Right lung (tissue), 10 donors: ENCODE measurements around the gene PRMT2. TPM values are rescaled to one million over a fixed set of nuclear protein-coding genes. Genes with fewer than 3 reads are reported as not detected.

Experiments
- DNase-seq, 2 donors: peaks; one replicate each; pipeline ENCODE4 v3.0.0-alpha.2; 2013
- long read RNA-seq, 8 donors: transcript quantifications; one replicate each; lab custom pipeline, GENCODE V29; 2026
- polyA plus RNA-seq, 5 donors: library from polyadenylated mRNA; unstranded; fragments of 120-200 nt; gene quantifications; one replicate each; pipeline versions ENCODE4 v1.2.1 to v1.2.3, GENCODE V29; 2013; ENCODE audit warnings: inconsistent platforms in 1 of 5, low replicate concordance in 1 of 5; ENCODE audit not compliant: insufficient read length in 5 of 5, insufficient read depth in 1 of 5

The PRMT2 gene
- 100 to 1,000 TPM; 124 to 152 (median 142) TPM for polyA plus RNA-seq
- long read RNA-seq, donor 1, transcript PRMT2-204 (6 exons, 954 nt), result minor isoform, 5 of 77 reads
- long read RNA-seq, donor 1, transcript PRMT2-206 (11 exons, 2,131 nt), result major isoform, 14 of 77 reads
- long read RNA-seq, donor 1, transcript PRMT2-203 (12 exons, 2,688 nt), result minor isoform, 6 of 77 reads
- long read RNA-seq, donor 1, partial matches to known transcripts, result 51 of 77 reads
- long read RNA-seq, donor 1, other reads (novel, unspliced or antisense), result 0 of 77 reads
- long read RNA-seq, donor 2, transcript PRMT2-206 (11 exons, 2,131 nt), result major isoform, 14 of 33 reads
- long read RNA-seq, donor 2, transcript PRMT2-203 (12 exons, 2,688 nt), result minor isoform, 5 of 33 reads
- long read RNA-seq, donor 2, partial matches to known transcripts, result 12 of 33 reads
- long read RNA-seq, donor 2, other reads (novel, unspliced or antisense), result 0 of 33 reads
- long read RNA-seq, donor 3, transcript PRMT2-203 (12 exons, 2,688 nt), result major isoform, 6 of 80 reads
- long read RNA-seq, donor 3, partial matches to known transcripts, result 64 of 80 reads
- long read RNA-seq, donor 3, other reads (novel, unspliced or antisense), result 0 of 80 reads
- long read RNA-seq, donor 4, transcript PRMT2-206 (11 exons, 2,131 nt), result major isoform, 9 of 37 reads
- long read RNA-seq, donor 4, partial matches to known transcripts, result 24 of 37 reads
- long read RNA-seq, donor 4, other reads (novel, unspliced or antisense), result 0 of 37 reads
- long read RNA-seq, donor 5, transcript PRMT2-206 (11 exons, 2,131 nt), result major isoform, 12 of 152 reads
- long read RNA-seq, donor 5, transcript PRMT2-203 (12 exons, 2,688 nt), result minor isoform, 10 of 152 reads
- long read RNA-seq, donor 5, partial matches to known transcripts, result 125 of 152 reads
- long read RNA-seq, donor 5, other reads (novel, unspliced or antisense), result 0 of 152 reads
- long read RNA-seq, donor 6, transcript PRMT2-204 (6 exons, 954 nt), result minor isoform, 6 of 100 reads
- long read RNA-seq, donor 6, transcript PRMT2-203 (12 exons, 2,688 nt), result major isoform, 17 of 100 reads
- long read RNA-seq, donor 6, transcript PRMT2-206 (11 exons, 2,131 nt), result major isoform, 17 of 100 reads
- long read RNA-seq, donor 6, partial matches to known transcripts, result 57 of 100 reads
- long read RNA-seq, donor 6, other reads (novel, unspliced or antisense), result 0 of 100 reads
- long read RNA-seq, donor 7, transcript PRMT2-206 (11 exons, 2,131 nt), result major isoform, 13 of 51 reads
- long read RNA-seq, donor 7, transcript PRMT2-203 (12 exons, 2,688 nt), result minor isoform, 8 of 51 reads
- long read RNA-seq, donor 7, partial matches to known transcripts, result 24 of 51 reads
- long read RNA-seq, donor 7, other reads (novel, unspliced or antisense), result 0 of 51 reads
- long read RNA-seq, donor 8, transcript PRMT2-206 (11 exons, 2,131 nt), result major isoform, 9 of 24 reads
- long read RNA-seq, donor 8, partial matches to known transcripts, result 11 of 24 reads
- long read RNA-seq, donor 8, other reads (novel, unspliced or antisense), result 0 of 24 reads

GRCh38 chr21:46635324-46636180 lies at the start of gene PRMT2:
Gene PRMT2 (plus strand): TSS chr21:46635674. CDS start chr21:46636952, 1,278 bp downstream.
- peak; percentile 99 for DNase-seq

GRCh38 chr21:46594276-46594675 lies 41.2 kb upstream of the PRMT2 start:
- no peak for DNase-seq

- no peak for DNase-seq
Observed at GRCh38 chr21:46596201-46596600, 39.3 kb upstream of the PRMT2 start.

GRCh38 chr21:46597031-46597430 lies 38.4 kb upstream of the PRMT2 start:
- DNase-seq, result no peak

- DNase-seq, result no peak
Observed at GRCh38 chr21:46597896-46598343, 37.6 kb upstream of the PRMT2 start.

- DNase-seq, result peak; percentile 24 to 35
Observed at GRCh38 chr21:46598581-46599572, 36.6 kb upstream of the PRMT2 start.

- DNase-seq, result no peak
Observed at GRCh38 chr21:46600305-46600704, 35.2 kb upstream of the PRMT2 start.

GRCh38 chr21:46600978-46601377 lies 34.5 kb upstream of the PRMT2 start:
- DNase-seq, result no peak

- no peak for DNase-seq
Observed at GRCh38 chr21:46603228-46603627, 32.2 kb upstream of the PRMT2 start.

- DNase-seq, result no peak
Observed at GRCh38 chr21:46604329-46604974, 31.0 kb upstream of the PRMT2 start.

- DNase-seq, result no peak
Observed at GRCh38 chr21:46604975-46605766, 30.3 kb upstream of the PRMT2 start, which contains the start of gene S100B. Gene S100B (minus strand): TSS chr21:46605082. CDS start chr21:46602415, 2,667 bp downstream.

- no peak for DNase-seq
Observed at GRCh38 chr21:46605767-46606426, 29.6 kb upstream of the PRMT2 start.

GRCh38 chr21:46606427-46606813 lies 29.1 kb upstream of the PRMT2 start:
- DNase-seq, result no peak

GRCh38 chr21:46607636-46608035 lies 27.8 kb upstream of the PRMT2 start:
- no peak for DNase-seq

GRCh38 chr21:46608672-46609111 lies 26.8 kb upstream of the PRMT2 start:
- DNase-seq, result no peak

- no peak for DNase-seq
Observed at GRCh38 chr21:46610018-46610701, 25.3 kb upstream of the PRMT2 start.
